Cardiac fibroblast (primary cell): ENCODE measurements around the gene TMEM243.
"Not testable (repeated sequence)": the region's sequence is repeated elsewhere in the genome, so short reads cannot be mapped to it uniquely, and the experiment has no call there.

Experiments used
- DNase-seq, 2 donors: peaks; one replicate each; pipeline versions ENCODE4 v3.0.0 to v3.0.0-alpha.2; 2010; ENCODE audit warnings: low read depth in 2 of 2
- H3K4me3 ChIP-seq, 2 donors: replicated peaks in 1 of 2; 1 replicate in 1 of 2; 2 replicates in 1 of 2; pipeline ENCODE4 v1.5.1; 2011; ENCODE audit warnings: low read depth in 2 of 2, low read length in 2 of 2, mild to moderate bottlenecking in 2 of 2, moderate library complexity in 1 of 2
- TF ChIP-seq, protein P1 (sequence below): IDR thresholded peaks from one replicate; pipeline ENCODE4 v1.5.1; 2011; ENCODE audit warnings: low read depth, mild to moderate bottlenecking, low read length, inconsistent platforms

TMEM243 gene, protein sequence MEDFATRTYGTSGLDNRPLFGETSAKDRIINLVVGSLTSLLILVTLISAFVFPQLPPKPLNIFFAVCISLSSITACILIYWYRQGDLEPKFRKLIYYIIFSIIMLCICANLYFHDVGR

DNA sequence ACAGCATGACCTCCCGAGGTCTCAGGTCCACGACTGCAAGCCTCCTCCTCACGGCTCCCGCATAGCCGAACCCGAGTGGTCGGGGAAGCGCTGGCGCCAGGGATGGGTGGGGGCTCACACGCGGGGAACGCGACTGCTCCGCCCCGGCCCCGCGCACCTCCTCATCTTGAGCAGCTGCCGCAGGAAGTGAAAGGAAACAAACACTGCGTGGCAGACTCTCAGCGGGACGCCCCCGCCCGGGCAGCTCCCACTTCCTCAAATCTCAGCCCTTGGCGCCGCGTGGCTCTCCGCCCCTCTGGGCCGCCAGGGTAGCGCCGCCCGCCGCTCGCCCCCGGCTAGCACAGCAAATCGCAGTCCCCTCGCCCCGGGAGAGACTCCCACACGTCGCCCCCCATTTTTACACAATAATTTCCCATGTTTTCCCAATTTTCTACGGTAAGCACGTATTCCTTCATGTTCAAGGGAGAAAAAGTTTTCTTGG, at the start of gene TMEM243:
TMEM243 (minus strand) TSS at position 188 of the 481 bp plus-strand sequence. CDS start 229 bp downstream, outside the sequence.
- peak within 1 kb of the TSS; percentile 85 to 92 for H3K4me3 ChIP-seq
- TF ChIP-seq, protein P1, sequence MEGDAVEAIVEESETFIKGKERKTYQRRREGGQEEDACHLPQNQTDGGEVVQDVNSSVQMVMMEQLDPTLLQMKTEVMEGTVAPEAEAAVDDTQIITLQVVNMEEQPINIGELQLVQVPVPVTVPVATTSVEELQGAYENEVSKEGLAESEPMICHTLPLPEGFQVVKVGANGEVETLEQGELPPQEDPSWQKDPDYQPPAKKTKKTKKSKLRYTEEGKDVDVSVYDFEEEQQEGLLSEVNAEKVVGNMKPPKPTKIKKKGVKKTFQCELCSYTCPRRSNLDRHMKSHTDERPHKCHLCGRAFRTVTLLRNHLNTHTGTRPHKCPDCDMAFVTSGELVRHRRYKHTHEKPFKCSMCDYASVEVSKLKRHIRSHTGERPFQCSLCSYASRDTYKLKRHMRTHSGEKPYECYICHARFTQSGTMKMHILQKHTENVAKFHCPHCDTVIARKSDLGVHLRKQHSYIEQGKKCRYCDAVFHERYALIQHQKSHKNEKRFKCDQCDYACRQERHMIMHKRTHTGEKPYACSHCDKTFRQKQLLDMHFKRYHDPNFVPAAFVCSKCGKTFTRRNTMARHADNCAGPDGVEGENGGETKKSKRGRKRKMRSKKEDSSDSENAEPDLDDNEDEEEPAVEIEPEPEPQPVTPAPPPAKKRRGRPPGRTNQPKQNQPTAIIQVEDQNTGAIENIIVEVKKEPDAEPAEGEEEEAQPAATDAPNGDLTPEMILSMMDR, result no peak
- peak; percentile 59 to 78 for DNase-seq

DNA sequence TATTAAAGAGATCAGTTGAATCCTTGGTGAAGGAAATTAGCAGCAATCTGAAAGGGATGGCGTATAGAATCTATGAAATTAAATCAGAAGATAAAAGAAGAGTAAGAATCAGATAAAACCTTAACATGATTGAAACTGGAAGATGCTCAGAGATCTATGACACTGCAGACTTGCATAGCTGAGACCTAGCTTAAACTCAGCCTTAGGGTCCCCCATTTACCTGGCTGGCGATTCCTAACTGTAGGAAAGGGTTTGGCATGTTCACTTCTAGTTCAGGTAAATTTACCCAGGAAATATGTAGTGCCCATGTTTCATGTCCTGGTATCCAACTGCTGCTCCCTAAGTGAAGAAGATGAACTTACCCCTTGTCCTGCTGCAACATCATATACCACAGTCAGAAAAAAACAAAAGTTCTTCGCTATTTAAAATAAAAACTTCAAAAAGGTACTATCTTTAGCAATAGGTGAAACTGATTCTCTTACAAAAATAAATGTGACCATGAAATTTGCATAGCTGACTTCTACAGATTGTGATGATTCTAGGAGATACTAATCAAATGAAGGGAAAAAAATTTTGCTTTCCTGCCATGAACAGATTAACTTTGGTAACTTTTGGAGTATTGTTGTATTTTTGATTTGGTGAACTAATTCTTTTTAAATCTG, 47.8 kb upstream of the TMEM243 start:
- no peak for DNase-seq
- no peak overlapping the region for H3K4me3 ChIP-seq
- TF ChIP-seq, protein P1, result no peak

DNA sequence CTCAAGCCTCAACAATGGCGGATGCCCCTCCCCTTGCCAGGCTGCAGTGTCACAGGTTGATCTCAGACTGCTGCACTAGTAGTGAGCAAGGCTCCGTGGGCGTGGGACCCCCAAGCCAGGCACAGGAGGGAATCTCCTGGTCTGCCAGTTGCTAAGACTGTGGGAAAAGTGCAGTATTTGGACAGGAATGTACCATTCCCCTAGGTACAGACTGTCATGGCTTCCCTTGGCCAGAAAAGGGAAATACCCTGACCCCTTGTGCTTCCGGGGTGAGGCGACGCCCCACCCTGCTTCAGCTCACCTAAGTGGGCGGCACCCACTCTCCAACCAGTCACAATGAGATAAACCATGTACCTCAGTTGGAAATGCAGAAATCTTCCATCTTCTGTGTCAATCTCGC, 44.0 kb upstream of the TMEM243 start:
- H3K4me3 ChIP-seq, result no peak overlapping the region
- DNase-seq, result no peak
- TF ChIP-seq, protein P1, result no peak

DNA sequence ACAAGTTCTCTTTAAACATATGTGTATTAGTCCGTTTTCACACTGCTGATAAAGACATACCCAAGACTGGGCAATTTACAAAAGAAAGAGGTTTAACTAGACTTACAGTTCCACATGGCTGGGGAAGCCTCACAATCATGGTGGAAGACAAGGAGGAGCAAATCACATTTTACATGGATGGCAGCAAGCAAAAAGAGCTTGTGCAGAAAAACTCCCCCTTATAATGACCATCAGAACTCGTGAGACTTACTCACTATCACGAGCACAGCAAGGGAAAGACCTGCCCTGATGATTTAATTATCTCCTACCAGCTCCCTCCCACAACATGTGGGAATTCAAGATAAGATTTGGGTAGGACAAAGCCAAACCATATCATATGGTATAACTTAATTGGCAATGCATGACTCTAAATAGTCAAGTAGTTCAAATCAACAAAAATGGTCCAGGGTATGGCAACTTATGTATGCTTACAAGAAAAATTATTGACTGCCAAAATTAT, 34.1 kb upstream of the TMEM243 start:
- DNase-seq, result no peak
- TF ChIP-seq, protein P1, result no peak
- H3K4me3 ChIP-seq, result no peak overlapping the region

DNA sequence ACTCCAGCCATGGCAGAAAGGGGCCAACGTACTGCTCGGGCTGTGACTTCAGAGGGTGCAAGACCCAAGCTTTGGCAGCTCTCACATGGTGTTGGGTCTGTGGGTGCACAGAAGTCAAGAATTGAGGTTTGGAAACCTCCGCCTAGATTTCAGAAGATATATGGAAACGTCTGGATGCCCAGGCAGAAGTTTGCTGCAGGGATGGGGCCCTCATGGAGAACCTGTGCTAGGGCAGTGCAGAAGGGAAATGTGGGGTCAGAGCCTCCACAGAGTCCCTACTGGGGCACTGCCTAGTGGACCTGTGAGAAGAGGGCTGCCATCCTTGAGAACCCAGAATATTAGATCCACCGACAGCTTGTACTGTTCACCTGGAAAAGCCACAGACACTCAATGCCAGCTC, 26.1 kb upstream of the TMEM243 start:
- not testable (repeated sequence) for H3K4me3 ChIP-seq, DNase-seq

DNA sequence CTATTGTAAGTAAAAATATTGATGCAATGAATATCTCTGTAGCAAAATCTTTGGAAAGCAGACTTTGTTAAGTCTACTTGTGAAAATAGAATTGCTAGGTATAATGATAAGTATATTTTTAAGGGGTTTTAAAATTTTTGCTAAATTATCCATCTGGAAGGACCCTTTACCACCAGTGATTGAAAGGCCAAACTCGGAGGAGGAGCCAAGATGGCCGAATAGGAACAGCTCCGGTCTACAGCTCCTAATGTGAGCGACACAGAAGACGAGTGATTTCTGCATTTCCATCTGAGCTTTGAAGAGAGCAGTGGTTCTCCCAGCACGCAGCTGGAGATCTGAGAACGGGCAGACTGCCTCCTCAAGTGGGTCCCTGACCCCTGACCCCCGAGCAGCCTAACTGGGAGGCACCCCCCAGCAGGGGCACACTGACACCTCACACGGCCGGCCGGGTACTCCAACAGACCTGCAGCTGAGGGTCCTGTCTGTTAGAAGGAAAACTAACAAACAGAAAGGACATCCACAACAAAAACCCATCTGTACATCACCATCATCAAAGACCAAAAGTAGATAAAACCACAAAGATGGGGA, 19.0 kb upstream of the TMEM243 start:
- DNase-seq, result not testable (repeated sequence)

DNA sequence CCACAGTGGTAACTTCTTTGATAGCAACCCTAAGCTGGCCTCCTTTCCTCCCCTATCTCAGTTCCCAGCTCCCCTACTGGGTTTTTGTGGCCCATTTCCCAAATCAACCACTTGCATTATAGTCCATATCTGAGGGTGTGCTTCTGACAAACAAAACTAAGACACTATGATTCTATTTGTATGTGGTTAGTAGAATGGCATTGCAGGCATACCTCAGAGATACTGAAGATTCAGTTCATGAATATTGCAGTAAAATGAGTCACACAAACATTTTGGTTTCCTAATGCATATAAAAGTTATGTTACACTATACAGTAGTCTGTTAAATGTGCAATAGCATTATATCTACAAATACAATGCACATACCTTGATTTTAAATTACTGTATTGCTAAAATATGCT, 15.4 kb upstream of the TMEM243 start:
- H3K4me3 ChIP-seq, result no peak overlapping the region
- peak; percentile 41 to 51 for DNase-seq
- TF ChIP-seq, protein P1, result no peak

More for the DNA sequence above, 19.0 kb upstream of the TMEM243 start:
- H3K4me3 ChIP-seq, result not testable (repeated sequence)

DNA sequence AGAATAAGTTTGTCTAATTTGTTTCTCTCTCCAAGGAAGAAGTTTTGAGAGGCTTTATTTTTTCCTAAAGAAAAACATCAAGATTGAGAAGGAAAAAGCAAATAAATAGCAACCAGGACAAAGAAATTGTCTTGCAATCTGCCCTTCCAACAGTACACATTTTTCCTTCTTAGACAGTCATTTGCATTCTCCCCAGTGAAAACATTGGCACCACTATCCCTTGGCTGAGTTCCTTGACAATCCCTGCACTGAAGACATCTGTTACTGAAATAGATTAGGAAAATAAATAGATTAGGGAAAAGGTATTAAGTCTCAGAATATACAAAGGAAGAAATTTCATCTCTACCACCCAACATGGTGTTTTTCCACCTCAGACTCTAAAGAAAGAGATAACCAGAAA, 12.2 kb upstream of the TMEM243 start:
- DNase-seq, result no peak
- TF ChIP-seq, protein P1, result no peak
- no peak overlapping the region for H3K4me3 ChIP-seq
